ENCODE measurements around the gene HBP1.
A peak's percentile ranks its signal among the peaks of the same experiment; 100 is the strongest.
"Not testable (repeated sequence)": the region's sequence is repeated elsewhere in the genome, so short reads cannot be mapped to it uniquely, and the experiment has no call there.

HBP1 gene

DNA sequence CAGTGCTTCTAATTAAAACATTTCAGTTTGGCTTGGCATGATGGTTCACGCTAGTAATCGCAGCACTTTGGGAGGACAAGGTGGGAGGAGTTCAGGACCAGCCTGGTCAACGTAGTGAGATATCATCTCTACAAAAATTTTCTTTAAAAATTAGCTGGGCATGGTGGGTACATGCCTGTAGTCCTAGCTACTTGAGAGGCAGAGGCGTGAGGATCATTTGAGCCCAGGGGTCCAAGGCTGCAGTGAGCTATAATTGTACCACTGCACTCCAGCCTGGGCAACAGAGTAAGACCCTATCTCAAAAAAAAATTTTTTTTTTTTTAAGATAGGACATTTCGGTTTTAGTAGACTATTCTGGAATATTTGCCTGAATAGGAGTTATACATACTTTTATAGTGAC is 12.4 kb downstream of the HBP1 start:
- no peak for DNase-seq (ENCODE audit: low spot score)

DNA sequence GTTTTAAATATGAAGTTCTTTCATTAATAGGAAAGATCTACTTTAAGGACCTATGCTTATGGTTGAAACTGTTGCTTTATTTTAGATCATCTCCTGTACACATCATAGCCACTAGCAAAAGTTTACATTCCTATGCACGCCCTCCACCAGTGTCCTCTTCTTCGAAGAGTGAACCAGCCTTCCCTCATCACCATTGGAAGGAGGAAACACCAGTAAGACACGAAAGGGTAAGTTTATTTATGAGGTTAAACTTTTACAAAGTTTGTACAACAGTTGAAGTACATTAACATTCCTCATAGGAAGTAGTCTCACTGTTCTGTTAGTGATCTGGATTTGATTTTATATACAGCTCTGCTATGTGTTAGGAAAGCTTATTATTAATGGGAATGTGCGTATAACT is 16.9 kb downstream of the HBP1 start:
- no peak for DNase-seq (ENCODE audit: low spot score)

DNA sequence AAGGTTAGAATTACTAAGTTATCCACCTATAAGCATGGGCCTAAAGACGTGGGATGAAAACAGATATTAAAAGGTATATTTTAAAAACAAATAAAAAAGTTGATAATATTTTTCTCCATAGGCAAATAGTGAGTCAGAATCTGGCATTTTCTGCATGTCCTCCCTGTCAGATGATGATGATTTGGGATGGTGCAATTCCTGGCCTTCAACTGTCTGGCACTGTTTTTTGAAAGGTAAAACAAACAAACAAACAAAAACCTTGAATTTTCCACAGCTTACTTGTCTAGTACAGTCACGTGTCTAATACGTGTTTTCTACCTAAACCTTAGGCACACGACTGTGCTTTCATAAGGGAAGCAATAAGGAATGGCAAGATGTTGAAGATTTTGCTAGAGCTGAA is 17.4 kb downstream of the HBP1 start:
- no peak for DNase-seq (ENCODE audit: low spot score)

GRCh38 chr7:107187774-107188173 is 19.0 kb downstream of the HBP1 start:
- no peak for DNase-seq (ENCODE audit: low spot score)

- DNase-seq (ENCODE audit: low spot score), result no peak
Measured at GRCh38 chr7:107190090-107190489, 21.3 kb downstream of the HBP1 start.

GRCh38 chr7:107194052-107194451 is 25.2 kb downstream of the HBP1 start:
- peak; percentile 43 for DNase-seq (ENCODE audit: low spot score)

GRCh38 chr7:107196834-107197610 is 28.2 kb downstream of the HBP1 start:
- DNase-seq (ENCODE audit: low spot score), result no peak

DNA sequence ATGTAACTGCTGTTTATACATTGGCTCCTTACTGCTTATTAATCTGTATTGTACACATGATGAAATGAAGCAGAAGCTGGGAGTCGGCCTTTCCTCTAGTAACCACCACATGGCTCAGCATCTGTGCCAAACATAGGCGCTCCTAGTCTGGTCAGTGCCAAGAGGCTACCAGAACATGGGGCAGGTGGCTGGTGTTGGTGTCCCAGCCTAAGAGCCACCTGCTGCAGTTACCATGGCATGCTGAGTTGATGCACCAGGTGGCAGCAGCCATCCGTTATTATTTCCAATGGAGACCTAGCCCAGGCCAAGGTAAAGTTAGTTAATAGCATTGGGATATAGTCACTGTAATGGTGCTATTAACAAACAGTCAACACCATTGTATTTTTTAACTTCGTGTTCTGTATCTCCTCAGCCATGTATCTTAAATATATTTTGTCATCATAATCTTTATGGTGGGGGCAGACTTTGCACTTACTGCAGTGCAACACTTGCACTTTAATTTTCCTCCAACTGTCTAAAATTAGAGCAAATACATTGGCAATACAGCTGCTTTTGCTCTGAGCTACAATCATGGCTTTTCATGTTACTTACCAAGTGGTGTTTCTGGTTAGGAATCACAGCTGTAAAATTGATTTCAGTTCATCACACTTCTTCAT is 33.1 kb downstream of the HBP1 start:
- peak; percentile 59 for DNase-seq (ENCODE audit: low spot score)

DNA sequence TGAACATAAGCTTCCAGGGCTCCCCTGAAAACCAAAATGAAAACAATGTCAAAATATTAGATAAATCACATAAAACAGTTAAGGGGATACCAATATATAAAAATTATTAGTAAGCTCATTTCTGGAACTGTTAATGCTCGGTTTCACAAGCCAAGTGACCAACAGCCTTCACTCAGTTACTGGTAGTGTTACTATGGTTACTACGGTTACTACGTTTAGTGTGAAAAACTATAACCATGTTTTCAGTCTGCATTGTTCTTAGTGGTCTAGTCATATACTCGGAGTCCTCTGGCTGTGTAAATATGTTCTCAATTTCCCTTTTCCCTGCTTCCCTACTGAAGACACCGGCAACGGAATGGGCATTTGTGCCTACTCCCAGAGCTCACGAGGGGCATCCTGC is 34.8 kb downstream of the HBP1 start:
- DNase-seq (ENCODE audit: low spot score), result no peak

DNA sequence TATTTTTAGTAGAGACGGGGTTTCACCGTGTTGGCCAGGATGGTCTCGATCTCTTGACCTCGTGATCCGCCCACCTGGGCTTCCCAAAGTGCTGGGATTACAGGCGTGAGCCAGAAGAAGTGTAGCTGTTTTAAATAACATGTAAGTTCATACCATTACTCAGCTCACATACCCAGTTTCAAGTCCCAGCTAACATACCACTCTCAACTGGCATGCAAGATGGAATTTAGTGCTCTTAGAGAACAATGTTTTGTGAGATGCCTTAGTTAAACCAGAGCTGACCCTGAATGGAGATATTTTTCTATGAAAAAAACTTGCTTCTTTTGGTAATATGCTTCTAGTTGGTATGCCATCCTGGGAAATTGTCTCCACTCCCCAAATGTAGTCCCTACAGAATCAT is 37.3 kb downstream of the HBP1 start:
- no peak for DNase-seq (ENCODE audit: low spot score)

DNA sequence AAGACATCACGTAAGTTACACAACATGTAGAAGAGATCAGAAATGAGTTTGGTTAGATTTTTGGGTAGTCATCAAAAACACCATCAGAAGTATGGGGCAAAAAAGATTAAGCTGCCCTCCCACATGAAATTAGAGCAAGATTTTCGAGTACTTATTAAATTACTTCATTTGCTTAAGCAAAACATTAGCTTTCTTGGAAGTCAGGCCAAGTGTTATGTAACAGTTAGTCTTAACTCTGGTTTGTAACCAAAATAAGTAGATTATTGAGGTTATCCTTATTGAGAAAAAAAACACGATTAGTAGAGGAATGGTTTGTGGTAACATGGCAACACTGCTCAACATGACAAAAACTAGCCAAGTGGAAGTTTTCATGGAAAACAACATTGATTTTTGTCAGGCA is 37.9 kb downstream of the HBP1 start:
- no peak for DNase-seq (ENCODE audit: low spot score)

DNA sequence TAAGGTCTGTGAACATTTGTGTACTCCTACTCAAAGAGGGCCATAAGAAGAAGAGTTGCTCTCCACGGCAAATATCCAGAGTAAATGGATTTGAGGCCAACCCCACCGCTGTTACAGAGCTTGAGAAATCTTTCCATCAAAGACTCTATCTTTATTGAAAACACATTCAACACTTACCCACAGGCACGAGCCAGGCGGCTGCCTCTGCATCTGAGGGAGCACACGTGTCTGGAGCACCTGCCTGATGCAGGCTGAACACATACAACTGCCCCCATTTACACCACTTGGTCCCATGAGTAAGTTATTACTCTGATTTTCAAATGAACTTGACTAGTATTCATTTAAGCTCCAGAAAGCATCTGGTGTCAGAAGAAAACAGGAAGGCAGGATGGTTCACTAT is 38.7 kb downstream of the HBP1 start:
- no peak for DNase-seq (ENCODE audit: low spot score)

GRCh38 chr7:107208024-107208521 is 39.3 kb downstream of the HBP1 start:
- no peak for DNase-seq (ENCODE audit: low spot score)

DNA sequence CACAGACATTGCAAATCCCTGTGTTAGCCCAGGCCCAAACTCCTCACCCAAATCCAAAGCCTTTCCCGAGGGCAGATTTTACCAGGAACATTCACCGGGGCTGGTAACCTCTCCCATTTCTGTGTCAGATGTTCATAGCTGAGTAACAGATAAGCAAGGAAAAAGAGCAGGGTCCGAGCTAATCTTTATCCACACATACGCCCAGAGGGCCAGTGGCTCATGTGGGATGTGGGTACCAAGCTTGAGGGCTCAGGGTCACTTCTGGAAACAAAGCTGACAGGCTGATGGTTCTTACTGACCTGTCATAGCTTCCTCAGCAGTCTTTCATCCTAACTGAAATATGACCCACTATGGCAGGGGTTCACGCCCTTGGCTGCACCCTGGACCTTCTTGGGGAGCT is 39.8 kb downstream of the HBP1 start:
- no peak for DNase-seq (ENCODE audit: low spot score)

GRCh38 chr7:107209565-107209964 is 40.8 kb downstream of the HBP1 start:
- no peak for DNase-seq (ENCODE audit: low spot score)

GRCh38 chr7:107210400-107210799 is 41.6 kb downstream of the HBP1 start:
- no peak for DNase-seq (ENCODE audit: low spot score)

DNA sequence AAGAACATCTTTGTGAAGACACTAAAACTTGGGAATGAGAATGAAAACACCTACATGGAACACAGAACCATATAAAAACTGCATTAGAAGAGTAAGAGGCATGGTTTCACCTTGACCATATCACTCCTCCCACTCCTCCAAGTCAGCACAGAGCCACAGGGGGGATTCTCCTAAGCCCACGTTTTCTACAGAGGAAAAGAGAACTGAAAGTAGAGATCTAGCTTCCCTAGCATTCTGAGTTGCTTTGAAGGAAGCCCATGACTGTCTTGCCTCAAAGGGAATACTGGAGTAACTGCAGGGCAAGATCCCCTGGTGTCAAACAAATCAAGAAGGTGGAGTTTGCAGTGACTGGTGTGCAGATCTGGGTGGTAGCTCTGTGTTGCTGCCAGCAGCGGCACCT is 43.9 kb downstream of the HBP1 start:
- no peak for DNase-seq (ENCODE audit: low spot score)

- DNase-seq (ENCODE audit: low spot score), result no peak
Measured at GRCh38 chr7:107213193-107213788, 44.5 kb downstream of the HBP1 start.

DNA sequence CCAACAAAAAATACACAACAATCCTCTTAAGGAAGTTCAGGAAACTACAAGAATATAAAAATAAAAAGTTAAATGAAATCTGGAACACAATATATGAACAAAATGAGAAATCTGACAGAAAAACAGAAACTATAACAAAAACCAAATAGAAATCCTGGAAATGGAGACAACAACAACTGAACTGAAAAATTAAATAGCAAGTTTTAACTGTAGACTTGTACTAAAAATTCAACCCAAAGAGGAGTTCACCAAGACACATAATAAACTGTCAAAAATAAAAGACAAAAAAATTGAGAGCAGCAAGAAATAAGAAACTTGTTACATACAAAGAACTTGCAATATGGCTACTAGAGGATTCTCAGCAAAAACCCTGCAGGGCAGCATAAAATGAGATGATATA is 45.1 kb downstream of the HBP1 start:
- no peak for DNase-seq (ENCODE audit: low spot score)

DNA sequence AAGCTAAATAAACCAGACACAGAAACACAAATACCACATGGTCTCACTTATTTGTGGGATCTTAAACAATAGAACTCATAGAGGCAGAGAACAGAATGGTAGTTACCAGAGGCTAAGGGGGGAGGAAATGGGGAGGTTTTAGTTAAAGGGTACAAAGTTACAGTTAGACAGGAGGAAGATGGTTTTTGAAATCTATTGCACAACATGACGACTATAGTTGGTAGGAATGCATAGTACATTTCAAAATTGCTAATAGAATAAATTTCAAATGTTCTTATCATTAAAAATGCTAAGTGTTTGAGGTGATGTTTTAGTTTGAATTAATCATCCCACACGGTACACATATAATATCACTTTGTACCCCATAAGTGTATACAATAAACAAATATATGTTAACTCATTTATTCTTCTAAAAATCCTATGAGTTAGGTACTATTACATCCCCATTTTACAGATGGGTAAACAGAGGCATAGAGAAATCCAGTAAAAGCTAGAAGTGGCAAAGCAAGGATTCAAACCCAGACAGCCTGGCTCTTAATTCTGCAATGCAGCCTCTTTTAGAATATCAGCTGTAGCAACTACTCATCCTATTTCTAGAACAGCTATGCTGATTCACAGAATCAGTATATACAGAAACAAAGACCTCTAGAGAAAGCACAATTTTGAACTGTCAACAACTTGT is 50.9 kb downstream of the HBP1 start:
- no peak for DNase-seq (ENCODE audit: low spot score)

DNA sequence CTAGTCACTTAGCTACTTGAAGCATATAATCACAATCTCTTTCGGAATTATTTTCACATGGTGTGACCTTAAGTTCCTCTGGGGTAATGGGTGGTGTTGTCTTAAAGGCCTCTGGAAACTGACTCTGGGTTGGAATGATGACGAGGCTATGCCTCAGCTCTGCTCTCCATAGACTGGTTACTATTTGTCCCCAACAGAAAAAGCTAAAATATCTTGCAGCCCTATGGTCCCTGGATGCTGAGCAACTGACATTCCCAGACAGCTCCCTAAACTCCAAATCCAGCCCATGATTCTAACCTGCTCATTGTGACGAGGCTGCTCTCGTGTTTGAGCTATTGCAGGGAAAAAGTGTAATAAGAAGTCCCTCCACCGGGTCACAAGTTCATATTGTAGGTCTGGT is 51.6 kb downstream of the HBP1 start:
- peak; percentile 14 for DNase-seq (ENCODE audit: low spot score)

- DNase-seq (ENCODE audit: low spot score), result not testable (repeated sequence)
Measured at GRCh38 chr7:107220806-107221205, 52.0 kb downstream of the HBP1 start.

All from RKO (cell line).